ENCODE results near the gene NME7. TPM values are rescaled to one million over a fixed set of nuclear protein-coding genes. Genes with fewer than 3 reads are reported as not detected.

Gene NME7
- total RNA-seq, 2 experiments from 2014 or later: 7.1 to 8.5 TPM

GRCh38 chr1:169161496-169162194, 206.0 kb downstream of the NME7 start:
- CTCF ChIA-PET: no interaction called here
- no peaks in the 10 kb centered on the region for H3K27me3 Mint-ChIP-seq (ENCODE audit: low read depth)

GRCh38 chr1:169160845-169161495, 206.6 kb downstream of the NME7 start:
- Mint-ChIP-seq H3K9me3 (no peaks in the 10 kb centered on the region), H3K27ac (no peak overlapping the region), H3K4me1 (ENCODE audit: low read depth) (peaks cover 5% of the 10 kb centered on the region), H3K4me3 (no peak overlapping the region), H3K27me3 (ENCODE audit: low read depth) (no peaks in the 10 kb centered on the region), H3K36me3 (ENCODE audit: low read depth) (no peaks in the 10 kb centered on the region)
- CTCF ChIA-PET: interaction anchor here (1.1 kb wide), 1 partner anchor 187 kb away, joined by 3 read pairs; no protein-coding TSS in a partner anchor
- intact Hi-C loops (cut with micrococcal nuclease): no loop called here
- DNase-seq: no peak

More at GRCh38 chr1:169161496-169162194, 206.0 kb downstream of the NME7 start:
- no peaks in the 10 kb centered on the region for H3K36me3 Mint-ChIP-seq (ENCODE audit: low read depth)
- DNase-seq: no peak
- H3K9me3 Mint-ChIP-seq: no peaks in the 10 kb centered on the region
- no peak overlapping the region for H3K27ac Mint-ChIP-seq
- intact Hi-C loops (cut with micrococcal nuclease): no loop called here
- no peak overlapping the region for H3K4me3 Mint-ChIP-seq
- H3K4me1 Mint-ChIP-seq (ENCODE audit: low read depth): peaks cover 5% of the 10 kb centered on the region

GRCh38 chr1:169156580-169156979, 211.0 kb downstream of the NME7 start:
- Mint-ChIP-seq H3K9me3 (no peaks in the 10 kb centered on the region), H3K4me3 (no peak overlapping the region), H3K4me1 (ENCODE audit: low read depth) (no peaks in the 10 kb centered on the region), H3K36me3 (ENCODE audit: low read depth) (no peaks in the 10 kb centered on the region), H3K27ac (no peak overlapping the region), H3K27me3 (ENCODE audit: low read depth) (no peaks in the 10 kb centered on the region)
- no peak for DNase-seq
- CTCF ChIA-PET: no interaction called here
- intact Hi-C loops (cut with micrococcal nuclease): no loop called here

GRCh38 chr1:169155675-169156074, 211.9 kb downstream of the NME7 start:
- no peak for DNase-seq
- Mint-ChIP-seq H3K4me1 (ENCODE audit: low read depth) (no peaks in the 10 kb centered on the region), H3K27me3 (ENCODE audit: low read depth) (no peaks in the 10 kb centered on the region), H3K4me3 (no peak overlapping the region), H3K27ac (no peak overlapping the region), H3K36me3 (ENCODE audit: low read depth) (no peaks in the 10 kb centered on the region), H3K9me3 (no peaks in the 10 kb centered on the region)
- CTCF ChIA-PET: interaction anchor here (0.5 to 0.6 kb wide), 3 partner anchors 21 to 1273 kb away, joined by 3 to 4 read pairs (median 3); no protein-coding TSS in a partner anchor
- intact Hi-C loops (cut with micrococcal nuclease): no loop called here

GRCh38 chr1:169151338-169151837, 216.2 kb downstream of the NME7 start:
- CTCF ChIA-PET: no interaction called here
- Mint-ChIP-seq H3K36me3 (ENCODE audit: low read depth) (no peaks in the 10 kb centered on the region), H3K27me3 (ENCODE audit: low read depth) (no peaks in the 10 kb centered on the region), H3K4me3 (no peak overlapping the region), H3K4me1 (ENCODE audit: low read depth) (no peaks in the 10 kb centered on the region), H3K9me3 (no peaks in the 10 kb centered on the region), H3K27ac (no peak overlapping the region)
- no peak for DNase-seq
- intact Hi-C loops (cut with micrococcal nuclease): no loop called here

GRCh38 chr1:169150641-169151337, 216.8 kb downstream of the NME7 start:
- Mint-ChIP-seq H3K4me3 (no peak overlapping the region), H3K27ac (no peak overlapping the region), H3K27me3 (ENCODE audit: low read depth) (no peaks in the 10 kb centered on the region), H3K4me1 (ENCODE audit: low read depth) (no peaks in the 10 kb centered on the region), H3K9me3 (no peaks in the 10 kb centered on the region), H3K36me3 (ENCODE audit: low read depth) (no peaks in the 10 kb centered on the region)
- intact Hi-C loops (cut with micrococcal nuclease): no loop called here
- no peak for DNase-seq
- CTCF ChIA-PET: interaction anchor here (0.7 kb wide), 1 partner anchor 1120 kb away, joined by 4 read pairs; no protein-coding TSS in a partner anchor

GRCh38 chr1:169149555-169150286, 217.9 kb downstream of the NME7 start:
- Mint-ChIP-seq H3K4me3 (no peak overlapping the region), H3K36me3 (ENCODE audit: low read depth) (no peaks in the 10 kb centered on the region), H3K9me3 (no peaks in the 10 kb centered on the region), H3K27me3 (ENCODE audit: low read depth) (no peaks in the 10 kb centered on the region), H3K27ac (no peak overlapping the region), H3K4me1 (ENCODE audit: low read depth) (no peaks in the 10 kb centered on the region)
- no peak for DNase-seq
- CTCF ChIA-PET: interaction anchor here (0.7 kb wide), 2 partner anchors 9 to 1121 kb away, joined by 3 to 4 read pairs; no protein-coding TSS in a partner anchor
- intact Hi-C loops (cut with micrococcal nuclease): no loop called here

- intact Hi-C loops (cut with micrococcal nuclease): no loop called here
- no peaks in the 10 kb centered on the region for H3K4me1 Mint-ChIP-seq (ENCODE audit: low read depth)
- no peaks in the 10 kb centered on the region for H3K36me3 Mint-ChIP-seq (ENCODE audit: low read depth)
- H3K27ac Mint-ChIP-seq: no peak overlapping the region
- H3K9me3 Mint-ChIP-seq: no peaks in the 10 kb centered on the region
- H3K27me3 Mint-ChIP-seq (ENCODE audit: low read depth): no peaks in the 10 kb centered on the region
- no peak for DNase-seq
- no peak overlapping the region for H3K4me3 Mint-ChIP-seq
- CTCF ChIA-PET: interaction anchor here (1.6 kb wide), 1 partner anchor 10 kb away, joined by 3 read pairs; no protein-coding TSS in a partner anchor
These were observed 218.9 kb downstream of the NME7 start for GRCh38 chr1:169148472-169149252.

GRCh38 chr1:169146576-169147214, 220.9 kb downstream of the NME7 start:
- Mint-ChIP-seq H3K27me3 (ENCODE audit: low read depth) (no peaks in the 10 kb centered on the region), H3K4me3 (no peak overlapping the region), H3K27ac (no peak overlapping the region), H3K9me3 (no peaks in the 10 kb centered on the region), H3K36me3 (ENCODE audit: low read depth) (no peaks in the 10 kb centered on the region), H3K4me1 (ENCODE audit: low read depth) (no peaks in the 10 kb centered on the region)
- intact Hi-C loops (cut with micrococcal nuclease): no loop called here
- DNase-seq: no peak
- CTCF ChIA-PET: interaction anchor here (1.6 kb wide), 1 partner anchor 8 kb away, joined by 3 read pairs; no protein-coding TSS in a partner anchor

- Mint-ChIP-seq H3K4me1 (ENCODE audit: low read depth) (no peaks in the 10 kb centered on the region), H3K9me3 (no peaks in the 10 kb centered on the region), H3K4me3 (no peak overlapping the region), H3K27ac (no peak overlapping the region), H3K27me3 (ENCODE audit: low read depth) (no peaks in the 10 kb centered on the region), H3K36me3 (ENCODE audit: low read depth) (no peaks in the 10 kb centered on the region)
- CTCF ChIA-PET: interaction anchor here (0.6 kb wide), 1 partner anchor 202 kb away, joined by 3 read pairs; no protein-coding TSS in a partner anchor
- intact Hi-C loops (cut with micrococcal nuclease): no loop called here
- DNase-seq: no peak
These were observed 222.5 kb downstream of the NME7 start for GRCh38 chr1:169144941-169145626.
